ENCODE data around the gene SERINC3.

DNA sequence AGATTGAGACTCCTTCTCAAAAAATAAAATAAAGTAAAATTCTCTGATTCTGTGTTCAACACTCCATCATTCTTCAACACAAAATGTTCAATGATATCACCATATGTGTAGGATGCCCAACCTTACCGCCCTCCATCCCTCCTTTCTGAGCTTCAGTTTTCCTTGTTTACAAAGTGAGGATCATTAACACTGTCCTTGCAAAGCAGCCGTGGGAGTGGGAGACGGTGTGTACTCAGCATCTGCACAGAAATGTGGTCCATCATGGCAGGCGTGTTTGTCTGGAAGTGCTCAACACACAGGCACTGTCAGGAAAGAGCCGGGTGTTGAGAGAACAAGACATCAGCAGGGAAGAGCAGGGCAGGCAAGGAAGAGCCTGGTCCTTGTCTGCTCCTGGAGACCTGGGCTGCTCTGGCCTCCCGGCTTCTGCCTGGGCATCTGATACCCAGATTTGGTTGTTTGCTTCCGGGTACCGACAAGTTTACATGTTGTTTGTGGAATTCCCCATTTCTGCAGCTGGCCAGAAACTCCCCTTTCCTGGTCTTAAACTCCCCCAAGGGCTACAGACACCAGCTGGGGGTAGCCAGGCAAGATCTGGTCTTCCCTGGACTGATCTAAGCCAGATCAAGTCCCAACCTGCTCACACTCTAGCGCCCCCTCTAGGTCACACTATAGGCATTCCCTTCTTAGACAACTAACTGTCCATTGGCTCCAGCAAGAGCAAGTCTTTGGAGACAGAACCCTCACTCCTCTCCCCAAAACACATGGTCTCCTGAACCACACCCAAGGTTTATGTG lies 72.9 kb downstream of the SERINC3 start:
- TF ChIP-seq, protein P1, sequence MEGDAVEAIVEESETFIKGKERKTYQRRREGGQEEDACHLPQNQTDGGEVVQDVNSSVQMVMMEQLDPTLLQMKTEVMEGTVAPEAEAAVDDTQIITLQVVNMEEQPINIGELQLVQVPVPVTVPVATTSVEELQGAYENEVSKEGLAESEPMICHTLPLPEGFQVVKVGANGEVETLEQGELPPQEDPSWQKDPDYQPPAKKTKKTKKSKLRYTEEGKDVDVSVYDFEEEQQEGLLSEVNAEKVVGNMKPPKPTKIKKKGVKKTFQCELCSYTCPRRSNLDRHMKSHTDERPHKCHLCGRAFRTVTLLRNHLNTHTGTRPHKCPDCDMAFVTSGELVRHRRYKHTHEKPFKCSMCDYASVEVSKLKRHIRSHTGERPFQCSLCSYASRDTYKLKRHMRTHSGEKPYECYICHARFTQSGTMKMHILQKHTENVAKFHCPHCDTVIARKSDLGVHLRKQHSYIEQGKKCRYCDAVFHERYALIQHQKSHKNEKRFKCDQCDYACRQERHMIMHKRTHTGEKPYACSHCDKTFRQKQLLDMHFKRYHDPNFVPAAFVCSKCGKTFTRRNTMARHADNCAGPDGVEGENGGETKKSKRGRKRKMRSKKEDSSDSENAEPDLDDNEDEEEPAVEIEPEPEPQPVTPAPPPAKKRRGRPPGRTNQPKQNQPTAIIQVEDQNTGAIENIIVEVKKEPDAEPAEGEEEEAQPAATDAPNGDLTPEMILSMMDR (conservative IDR thresholded peaks at IDR 0.05; ENCODE audit: low read depth in 2 of 2): peak; percentile 81 to 85
- TF ChIP-seq, protein P2, sequence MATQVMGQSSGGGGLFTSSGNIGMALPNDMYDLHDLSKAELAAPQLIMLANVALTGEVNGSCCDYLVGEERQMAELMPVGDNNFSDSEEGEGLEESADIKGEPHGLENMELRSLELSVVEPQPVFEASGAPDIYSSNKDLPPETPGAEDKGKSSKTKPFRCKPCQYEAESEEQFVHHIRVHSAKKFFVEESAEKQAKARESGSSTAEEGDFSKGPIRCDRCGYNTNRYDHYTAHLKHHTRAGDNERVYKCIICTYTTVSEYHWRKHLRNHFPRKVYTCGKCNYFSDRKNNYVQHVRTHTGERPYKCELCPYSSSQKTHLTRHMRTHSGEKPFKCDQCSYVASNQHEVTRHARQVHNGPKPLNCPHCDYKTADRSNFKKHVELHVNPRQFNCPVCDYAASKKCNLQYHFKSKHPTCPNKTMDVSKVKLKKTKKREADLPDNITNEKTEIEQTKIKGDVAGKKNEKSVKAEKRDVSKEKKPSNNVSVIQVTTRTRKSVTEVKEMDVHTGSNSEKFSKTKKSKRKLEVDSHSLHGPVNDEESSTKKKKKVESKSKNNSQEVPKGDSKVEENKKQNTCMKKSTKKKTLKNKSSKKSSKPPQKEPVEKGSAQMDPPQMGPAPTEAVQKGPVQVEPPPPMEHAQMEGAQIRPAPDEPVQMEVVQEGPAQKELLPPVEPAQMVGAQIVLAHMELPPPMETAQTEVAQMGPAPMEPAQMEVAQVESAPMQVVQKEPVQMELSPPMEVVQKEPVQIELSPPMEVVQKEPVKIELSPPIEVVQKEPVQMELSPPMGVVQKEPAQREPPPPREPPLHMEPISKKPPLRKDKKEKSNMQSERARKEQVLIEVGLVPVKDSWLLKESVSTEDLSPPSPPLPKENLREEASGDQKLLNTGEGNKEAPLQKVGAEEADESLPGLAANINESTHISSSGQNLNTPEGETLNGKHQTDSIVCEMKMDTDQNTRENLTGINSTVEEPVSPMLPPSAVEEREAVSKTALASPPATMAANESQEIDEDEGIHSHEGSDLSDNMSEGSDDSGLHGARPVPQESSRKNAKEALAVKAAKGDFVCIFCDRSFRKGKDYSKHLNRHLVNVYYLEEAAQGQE (IDR thresholded peaks at IDR 0.05; ENCODE audit: unreplicated experiment): no peak
- TF ChIP-seq JUNB (IDR thresholded peaks at IDR 0.05; ENCODE audit: unreplicated experiment) (no peak), EZH2 (IDR thresholded peaks at IDR 0.05; ENCODE audit: low read depth, unreplicated experiment) (no peak), POLR2AphosphoS5 (IDR thresholded peaks at IDR 0.05; ENCODE audit: low read depth) (no peak), EZH2phosphoT487 (IDR thresholded peaks at IDR 0.05; ENCODE audit: unreplicated experiment) (no peak), STAT1 (IDR thresholded peaks at IDR 0.05; ENCODE audit: unreplicated experiment) (no peak), CREB1 (CRISPR knock-in tag; IDR thresholded peaks at IDR 0.05; ENCODE audit: low read depth) (no peak), ZNF331 (CRISPR knock-in tag; IDR thresholded peaks at IDR 0.05; ENCODE audit: low read depth) (no peak), ZNF114 (CRISPR knock-in tag; IDR thresholded peaks at IDR 0.05) (no peak)
- TF ChIP-seq, protein P3, sequence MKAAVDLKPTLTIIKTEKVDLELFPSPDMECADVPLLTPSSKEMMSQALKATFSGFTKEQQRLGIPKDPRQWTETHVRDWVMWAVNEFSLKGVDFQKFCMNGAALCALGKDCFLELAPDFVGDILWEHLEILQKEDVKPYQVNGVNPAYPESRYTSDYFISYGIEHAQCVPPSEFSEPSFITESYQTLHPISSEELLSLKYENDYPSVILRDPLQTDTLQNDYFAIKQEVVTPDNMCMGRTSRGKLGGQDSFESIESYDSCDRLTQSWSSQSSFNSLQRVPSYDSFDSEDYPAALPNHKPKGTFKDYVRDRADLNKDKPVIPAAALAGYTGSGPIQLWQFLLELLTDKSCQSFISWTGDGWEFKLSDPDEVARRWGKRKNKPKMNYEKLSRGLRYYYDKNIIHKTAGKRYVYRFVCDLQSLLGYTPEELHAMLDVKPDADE (IDR thresholded peaks at IDR 0.05): no peak

All from GM23338 (cell line).